ENCODE measurements around the gene RAP1GAP2.

The RAP1GAP2 gene

DNA sequence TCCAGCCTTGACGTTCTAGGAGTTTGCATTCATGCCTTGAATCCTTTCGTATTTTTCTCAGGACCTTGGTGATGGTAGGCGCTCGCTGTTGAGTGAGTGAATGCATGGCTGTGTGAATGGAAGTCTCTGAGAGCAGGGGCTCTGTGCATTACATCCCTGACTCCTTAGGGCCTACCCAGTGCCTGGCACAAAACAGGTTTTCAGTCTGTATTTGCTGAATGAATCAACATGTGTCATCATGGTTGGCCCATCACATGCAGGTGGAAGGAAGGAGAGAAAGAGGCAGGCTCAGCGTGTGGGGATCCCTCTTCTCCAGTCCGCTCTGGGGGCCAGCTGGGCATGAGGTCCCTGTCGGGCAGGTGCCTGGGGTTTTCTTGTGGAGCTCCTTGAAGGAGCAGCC, 8.7 kb downstream of the RAP1GAP2 start:
- Histone ChIP-seq H3K79me2 (ENCODE audit: control insufficient read depth, low read length) (no peaks in the 10 kb centered on the region), H4K20me1 (ENCODE audit: control insufficient read depth, insufficient read depth, low read depth, low read length) (no peaks in the 10 kb centered on the region), H3F3A (ENCODE audit: control insufficient read depth, insufficient read depth) (no peaks in the 10 kb centered on the region), H3K27me3 (ENCODE audit: control insufficient read depth, low read length) (peaks cover 9% of the 10 kb centered on the region; the same call in 1 of the 2 replicates), H3K4me2 (ENCODE audit: low read length) (no peak overlapping the region), H3K9me3 (ENCODE audit: control insufficient read depth, insufficient read depth, low read length) (no peaks in the 10 kb centered on the region), H3K9me2 (replicated peaks; ENCODE audit: control insufficient read depth, low read length) (no peaks in the 10 kb centered on the region), H3K4me1 (ENCODE audit: control insufficient read depth, low read length) (no peaks in the 10 kb centered on the region), H3K36me3 (ENCODE audit: control insufficient read depth, low read length) (no peaks in the 10 kb centered on the region), H3K27ac (ENCODE audit: low read depth, low read length) (no peak overlapping the region), H3K4me3 (ENCODE audit: low read length) (no peak overlapping the region)
- TF ChIP-seq, protein P1, sequence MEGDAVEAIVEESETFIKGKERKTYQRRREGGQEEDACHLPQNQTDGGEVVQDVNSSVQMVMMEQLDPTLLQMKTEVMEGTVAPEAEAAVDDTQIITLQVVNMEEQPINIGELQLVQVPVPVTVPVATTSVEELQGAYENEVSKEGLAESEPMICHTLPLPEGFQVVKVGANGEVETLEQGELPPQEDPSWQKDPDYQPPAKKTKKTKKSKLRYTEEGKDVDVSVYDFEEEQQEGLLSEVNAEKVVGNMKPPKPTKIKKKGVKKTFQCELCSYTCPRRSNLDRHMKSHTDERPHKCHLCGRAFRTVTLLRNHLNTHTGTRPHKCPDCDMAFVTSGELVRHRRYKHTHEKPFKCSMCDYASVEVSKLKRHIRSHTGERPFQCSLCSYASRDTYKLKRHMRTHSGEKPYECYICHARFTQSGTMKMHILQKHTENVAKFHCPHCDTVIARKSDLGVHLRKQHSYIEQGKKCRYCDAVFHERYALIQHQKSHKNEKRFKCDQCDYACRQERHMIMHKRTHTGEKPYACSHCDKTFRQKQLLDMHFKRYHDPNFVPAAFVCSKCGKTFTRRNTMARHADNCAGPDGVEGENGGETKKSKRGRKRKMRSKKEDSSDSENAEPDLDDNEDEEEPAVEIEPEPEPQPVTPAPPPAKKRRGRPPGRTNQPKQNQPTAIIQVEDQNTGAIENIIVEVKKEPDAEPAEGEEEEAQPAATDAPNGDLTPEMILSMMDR (IDR thresholded peaks at IDR 0.05; ENCODE audit: low read depth, low read length, poor library complexity, severe bottlenecking) = no peak
- TF ChIP-seq EZH2phosphoT487 (IDR thresholded peaks at IDR 0.05; ENCODE audit: borderline replicate concordance, low read length) = no peak

DNA sequence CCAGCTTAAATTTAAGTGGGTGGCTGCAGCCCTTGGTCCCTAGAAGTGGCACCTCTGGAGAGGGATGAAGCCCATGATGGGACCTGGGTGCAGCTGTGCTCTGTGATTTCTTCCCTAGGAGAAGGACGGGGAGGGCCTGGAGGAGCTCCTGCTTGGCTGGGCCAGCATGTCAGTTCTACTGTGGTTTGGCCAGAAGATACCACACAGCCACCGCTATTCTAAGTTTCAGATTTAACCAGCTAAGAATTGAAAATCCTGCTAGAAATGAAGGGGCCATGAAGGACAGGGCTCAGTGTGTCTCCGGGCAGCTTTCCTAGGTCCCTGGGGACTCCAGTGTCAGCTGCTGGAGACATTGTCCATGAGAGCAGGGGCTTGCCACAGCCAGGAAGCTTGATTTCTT, 9.7 kb downstream of the RAP1GAP2 start:
- H4K20me1 ChIP-seq (ENCODE audit: control insufficient read depth, insufficient read depth, low read depth, low read length) = no peaks in the 10 kb centered on the region
- peaks cover 9% of the 10 kb centered on the region; the same call in 1 of the 2 replicates for H3K27me3 ChIP-seq (ENCODE audit: control insufficient read depth, low read length)
- no peaks in the 10 kb centered on the region for H3K36me3 ChIP-seq (ENCODE audit: control insufficient read depth, low read length)
- no peak for TF ChIP-seq EZH2phosphoT487 (IDR thresholded peaks at IDR 0.05; ENCODE audit: borderline replicate concordance, low read length)
- TF ChIP-seq, protein P1 (IDR thresholded peaks at IDR 0.05; ENCODE audit: low read depth, low read length, poor library complexity, severe bottlenecking) = no peak
- H3K4me3 ChIP-seq (ENCODE audit: low read length) = no peak overlapping the region
- H3K9me3 ChIP-seq (ENCODE audit: control insufficient read depth, insufficient read depth, low read length) = no peaks in the 10 kb centered on the region
- H3K4me2 ChIP-seq (ENCODE audit: low read length) = no peak overlapping the region
- H3F3A ChIP-seq (ENCODE audit: control insufficient read depth, insufficient read depth) = no peaks in the 10 kb centered on the region
- no peak overlapping the region for H3K27ac ChIP-seq (ENCODE audit: low read depth, low read length)
- H3K4me1 ChIP-seq (ENCODE audit: control insufficient read depth, low read length) = no peaks in the 10 kb centered on the region
- H3K79me2 ChIP-seq (ENCODE audit: control insufficient read depth, low read length) = no peaks in the 10 kb centered on the region
- no peaks in the 10 kb centered on the region for H3K9me2 ChIP-seq (replicated peaks; ENCODE audit: control insufficient read depth, low read length)

DNA sequence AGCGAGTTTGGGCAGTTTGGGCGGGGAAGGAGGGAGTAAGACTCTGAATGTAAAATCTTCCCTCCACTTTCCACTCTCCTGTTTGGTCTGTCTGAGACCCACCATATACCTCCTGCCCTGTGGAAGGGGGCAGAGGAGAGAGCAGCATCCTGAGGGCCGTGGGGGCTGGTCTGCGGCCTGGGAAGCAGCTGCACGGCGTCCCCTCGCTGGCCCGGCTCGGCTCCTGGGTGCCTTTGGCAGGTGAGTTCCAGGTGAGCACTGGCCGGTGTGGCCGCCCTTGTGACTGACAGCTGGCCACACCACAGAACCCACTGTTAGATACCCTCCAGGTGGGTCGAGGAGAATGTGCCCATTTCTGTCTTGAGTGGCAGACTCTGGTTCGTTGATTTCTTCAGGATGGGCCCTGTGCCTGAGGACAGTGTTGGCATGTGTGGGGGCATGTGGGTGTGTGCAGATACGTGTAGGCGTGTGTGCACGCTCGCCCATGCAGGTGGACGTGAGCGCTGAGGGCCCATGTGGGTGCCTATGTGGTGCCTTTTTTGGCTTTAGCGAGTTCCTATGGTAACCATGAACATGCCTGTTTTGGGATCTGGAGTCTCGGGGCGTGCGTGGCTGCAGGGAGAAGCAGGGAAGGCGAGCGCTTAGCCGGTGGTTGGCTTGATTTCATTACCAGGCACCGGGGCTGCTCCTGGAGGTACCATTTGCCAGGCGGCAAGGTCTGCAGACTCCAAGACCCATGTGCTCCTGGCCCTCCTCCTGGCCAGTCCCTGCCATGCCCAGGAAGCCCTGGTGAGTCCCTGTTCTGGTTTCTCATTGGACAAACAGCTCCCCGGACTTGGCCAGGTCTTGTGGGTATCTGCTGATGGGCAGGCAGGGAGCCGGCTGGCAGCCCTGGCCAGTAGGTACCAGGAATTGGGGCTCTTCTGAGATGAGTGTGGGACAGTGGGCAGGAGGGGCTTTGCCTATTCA, 12.4 kb downstream of the RAP1GAP2 start:
- no peak for TF ChIP-seq EZH2phosphoT487 (IDR thresholded peaks at IDR 0.05; ENCODE audit: borderline replicate concordance, low read length)
- TF ChIP-seq, protein P1 (IDR thresholded peaks at IDR 0.05; ENCODE audit: low read depth, low read length, poor library complexity, severe bottlenecking) = no peak

More for the DNA sequence above, 12.4 kb downstream of the RAP1GAP2 start:
- H3K4me3 ChIP-seq (ENCODE audit: low read length) = no peak overlapping the region
- no peaks in the 10 kb centered on the region for H3F3A ChIP-seq (ENCODE audit: control insufficient read depth, insufficient read depth)
- H3K4me1 ChIP-seq (ENCODE audit: control insufficient read depth, low read length) = no peaks in the 10 kb centered on the region
- H3K79me2 ChIP-seq (ENCODE audit: control insufficient read depth, low read length) = no peaks in the 10 kb centered on the region
- H3K4me2 ChIP-seq (ENCODE audit: low read length) = no peak overlapping the region
- no peaks in the 10 kb centered on the region for H3K9me2 ChIP-seq (replicated peaks; ENCODE audit: control insufficient read depth, low read length)
- H4K20me1 ChIP-seq (ENCODE audit: control insufficient read depth, insufficient read depth, low read depth, low read length) = no peaks in the 10 kb centered on the region
- H3K27me3 ChIP-seq (ENCODE audit: control insufficient read depth, low read length) = peaks cover 9% of the 10 kb centered on the region; the same call in 1 of the 2 replicates
- no peaks in the 10 kb centered on the region for H3K9me3 ChIP-seq (ENCODE audit: control insufficient read depth, insufficient read depth, low read length)
- no peaks in the 10 kb centered on the region for H3K36me3 ChIP-seq (ENCODE audit: control insufficient read depth, low read length)
- H3K27ac ChIP-seq (ENCODE audit: low read depth, low read length) = no peak overlapping the region

Measured in DOHH2 (cell line).